HG03064 (cell line): ENCODE data around the gene MAGOHB.
"Not testable (repeated sequence)": the region's sequence is repeated elsewhere in the genome, so short reads cannot be mapped to it uniquely, and the experiment has no call there.

Source experiments
- ATAC-seq: cut with Tn5 transposase; IDR thresholded peaks from one replicate; pipeline ENCODE4 v1.9.1; 2021; ENCODE audit warnings: low read depth; ENCODE audit not compliant: unreplicated experiment

Gene MAGOHB

GRCh38 chr12:10613349-10614055 is at the start of gene MAGOHB:
TSS of gene MAGOHB (minus strand) at chr12:10613609. CDS start at chr12:10613532, 77 bp downstream.
- peak; percentile 95 for ATAC-seq

- no peak for ATAC-seq
These were observed 47.9 kb upstream of the MAGOHB start for GRCh38 chr12:10661338-10661737.

DNA sequence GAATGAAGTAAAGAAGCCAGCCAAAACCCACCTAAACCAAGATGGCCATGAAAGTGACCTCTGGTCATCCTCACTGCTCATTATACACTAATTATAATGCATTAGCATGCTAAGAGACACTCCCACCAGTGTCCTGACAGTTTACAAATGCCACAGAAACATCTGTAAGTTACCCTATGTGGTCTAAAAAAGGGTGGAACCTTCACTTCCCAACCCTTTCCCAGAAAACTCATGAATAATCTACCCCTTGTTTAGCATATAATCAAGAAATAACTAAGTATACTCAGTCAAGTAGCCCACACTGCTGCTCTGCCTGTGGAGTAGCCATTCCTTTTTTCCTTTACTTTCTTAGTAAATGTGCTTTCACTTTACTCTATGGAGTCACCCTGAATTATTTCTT is 40.6 kb upstream of the MAGOHB start:
- ATAC-seq = no peak

GRCh38 chr12:10652192-10652591 is 38.8 kb upstream of the MAGOHB start:
- no peak for ATAC-seq

GRCh38 chr12:10646576-10646975 is 33.2 kb upstream of the MAGOHB start:
- ATAC-seq = not testable (repeated sequence)

GRCh38 chr12:10645910-10646309 is 32.5 kb upstream of the MAGOHB start:
- ATAC-seq = no peak

GRCh38 chr12:10641735-10642500 is 28.5 kb upstream of the MAGOHB start:
- ATAC-seq = no peak

GRCh38 chr12:10638728-10639127 is 25.3 kb upstream of the MAGOHB start:
- ATAC-seq = no peak

DNA sequence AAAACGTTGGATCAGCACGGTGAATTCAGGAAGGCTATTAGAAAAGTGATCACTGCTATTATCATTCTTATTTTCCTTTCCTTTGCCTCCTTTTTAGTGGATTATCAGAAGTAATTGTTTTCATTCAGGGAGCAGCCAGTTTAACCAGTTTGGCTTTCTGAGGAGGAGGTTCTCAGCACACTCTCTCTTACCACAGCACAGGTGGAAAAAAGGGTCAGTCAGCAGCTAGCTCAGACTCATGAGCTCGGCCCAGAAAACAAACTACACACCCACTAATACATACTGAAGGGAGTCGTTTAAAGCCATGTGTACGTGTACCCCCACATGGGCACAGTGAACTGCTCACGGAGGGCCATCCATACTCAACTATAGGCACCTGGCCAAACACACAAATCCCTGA is 23.2 kb upstream of the MAGOHB start:
- ATAC-seq = no peak

GRCh38 chr12:10636124-10636523 is 22.7 kb upstream of the MAGOHB start:
- ATAC-seq = no peak

DNA sequence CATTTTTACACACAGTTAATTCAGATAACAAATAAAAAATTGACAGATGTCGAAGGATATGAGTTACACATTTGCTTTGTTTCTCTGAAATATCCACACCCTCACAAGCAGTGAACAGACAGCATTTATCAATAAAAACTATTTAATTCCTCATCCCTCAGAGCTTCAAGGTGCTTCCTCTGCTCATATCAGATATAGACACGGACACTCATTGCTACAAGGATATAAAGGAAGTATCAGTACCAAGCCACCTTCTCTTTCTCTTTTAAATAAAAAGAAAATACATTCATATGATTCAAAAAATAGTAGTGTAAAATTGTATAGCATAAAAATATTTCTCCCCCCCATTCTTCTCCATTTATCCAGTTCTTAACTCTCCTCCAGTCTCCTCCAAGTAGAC is 21.9 kb upstream of the MAGOHB start:
- ATAC-seq = no peak

DNA sequence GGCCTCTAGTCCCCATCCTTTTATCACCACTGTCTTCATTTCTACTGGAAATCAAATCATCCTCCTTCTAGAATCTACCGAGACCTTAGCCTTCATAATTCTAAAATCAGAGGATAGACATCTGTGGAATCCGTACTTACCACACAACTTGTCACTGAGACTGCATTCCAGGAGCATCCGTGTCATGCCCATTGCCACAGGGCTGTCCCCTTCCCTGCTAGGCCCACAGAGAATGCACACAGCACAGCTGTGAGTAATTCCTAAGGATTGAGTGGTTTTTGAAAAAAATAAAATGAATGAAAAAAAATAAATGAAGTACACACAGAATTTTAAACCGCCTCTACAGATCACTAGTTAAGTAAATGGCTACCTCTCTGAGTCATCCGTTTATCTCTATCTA is 21.0 kb upstream of the MAGOHB start:
- ATAC-seq = no peak

- no peak for ATAC-seq
These were observed 20.1 kb upstream of the MAGOHB start for GRCh38 chr12:10633541-10633940.

- no peak for ATAC-seq
These were observed 18.8 kb upstream of the MAGOHB start for GRCh38 chr12:10632226-10632625.

DNA sequence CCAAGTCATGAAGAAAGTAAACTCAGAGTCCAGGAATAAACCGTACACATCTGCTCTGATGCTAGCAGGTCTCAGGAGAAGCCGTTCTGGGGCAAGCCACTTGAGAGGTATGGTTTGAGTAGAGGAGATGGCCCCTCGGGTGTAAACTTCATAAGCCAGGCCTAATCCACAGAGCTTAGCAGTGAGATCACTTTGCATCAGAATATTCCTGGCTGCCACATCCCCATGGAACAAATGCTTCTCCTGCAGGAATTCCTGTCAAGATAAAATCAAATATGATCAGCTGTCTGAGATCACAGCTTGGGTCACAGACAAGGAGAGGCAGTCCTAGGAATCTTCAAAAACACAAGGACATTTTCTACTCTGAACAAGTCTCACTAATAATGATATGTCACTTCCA is 11.2 kb upstream of the MAGOHB start:
- ATAC-seq = no peak

GRCh38 chr12:10623131-10623530 is 9.7 kb upstream of the MAGOHB start:
- no peak for ATAC-seq

DNA sequence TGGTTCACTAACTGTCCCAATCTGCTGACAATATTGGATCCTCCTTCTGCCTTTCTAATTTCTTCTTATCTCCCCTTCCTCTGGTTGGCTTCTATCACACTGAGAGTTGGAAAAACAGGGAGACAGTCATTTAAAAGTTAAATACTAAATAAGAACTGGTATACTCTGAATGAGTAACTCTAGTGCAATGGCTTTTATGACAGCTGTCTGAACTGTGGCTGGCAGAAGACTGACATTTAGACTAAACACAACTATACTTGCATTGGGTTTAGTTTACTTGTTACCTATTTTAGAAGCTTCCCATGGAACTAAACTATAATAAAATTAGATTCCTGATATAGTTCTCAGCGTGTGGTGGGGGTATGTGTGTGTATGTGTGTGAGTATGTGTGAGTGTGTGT is 7.9 kb upstream of the MAGOHB start:
- no peak for ATAC-seq

- ATAC-seq = no peak
These were observed 6.8 kb upstream of the MAGOHB start for GRCh38 chr12:10620078-10620779.

- no peak for ATAC-seq
These were observed 5.1 kb upstream of the MAGOHB start for GRCh38 chr12:10618338-10618987.

GRCh38 chr12:10617863-10618262 is 4.5 kb upstream of the MAGOHB start:
- ATAC-seq = no peak

DNA sequence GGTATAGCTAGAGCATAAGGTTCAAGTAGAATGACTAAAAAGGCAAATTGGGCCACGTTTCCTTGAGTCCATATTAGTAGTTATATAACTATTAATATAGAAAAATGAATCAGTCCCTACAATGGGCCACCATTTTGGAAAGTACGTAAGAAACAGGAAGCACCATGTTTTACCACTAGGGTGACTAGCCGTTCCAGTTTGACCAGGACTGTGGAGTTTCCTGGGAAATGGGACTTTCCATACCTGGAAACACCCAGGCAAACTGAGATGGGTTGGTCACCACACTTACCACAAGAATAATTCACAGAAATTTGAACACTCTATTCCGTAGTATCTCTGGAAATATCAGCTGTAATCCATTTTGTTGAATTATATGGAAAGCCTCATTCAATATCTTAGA is 2.1 kb upstream of the MAGOHB start:
- no peak for ATAC-seq
